ENCODE results near the gene DBF4B. TPM values are rescaled to one million over a fixed set of nuclear protein-coding genes. Genes with fewer than 3 reads are reported as not detected.

DBF4B gene
- total RNA-seq, 2 donors from 2014 or later = 24.7 to 34.4 TPM

DNA sequence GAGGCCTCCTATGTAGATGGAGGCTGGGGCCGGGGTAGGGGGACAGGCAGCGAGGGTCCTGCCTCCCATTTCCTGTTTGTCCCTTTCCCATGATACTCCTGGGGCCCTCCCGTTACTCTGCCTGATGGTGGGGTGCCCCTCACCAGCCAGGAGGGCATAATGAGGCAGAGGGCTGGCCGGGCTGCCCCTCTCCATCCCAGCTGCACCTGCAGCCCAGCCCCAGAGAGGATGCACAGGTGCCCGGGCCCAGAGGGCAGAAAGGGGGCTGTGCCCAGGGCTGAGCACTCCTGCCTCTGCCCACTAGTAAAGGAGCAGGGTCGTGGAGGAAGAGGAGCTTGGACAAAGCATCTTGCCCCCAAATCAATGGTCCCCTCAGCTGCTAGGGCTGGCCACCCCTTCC, 60.8 kb downstream of the DBF4B start:
- ATAC-seq (replicated peaks in 1 of 2) = no peak

DNA sequence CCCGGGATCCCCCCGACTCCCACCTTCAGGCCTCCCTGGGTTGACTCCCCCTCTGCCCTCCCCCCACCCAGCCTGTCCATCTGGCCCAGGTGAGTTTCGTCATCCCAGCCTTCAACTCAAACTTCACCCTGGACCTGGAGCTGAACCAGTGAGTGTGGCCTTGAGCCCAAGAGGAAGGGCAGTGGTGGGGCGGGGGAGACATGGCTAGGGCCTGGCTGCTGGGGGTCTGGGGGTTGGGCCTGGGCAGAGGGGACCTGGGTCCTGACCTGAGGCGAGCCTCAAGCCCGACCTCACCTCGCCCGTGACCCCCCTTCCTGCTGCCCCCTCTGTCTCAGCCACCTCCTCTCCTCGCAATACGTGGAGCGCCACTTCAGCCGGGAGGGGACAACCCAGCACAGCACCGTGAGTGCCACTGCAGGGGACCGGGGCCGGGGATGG, 61.2 kb downstream of the DBF4B start:
- H3K27me3 Mint-ChIP-seq (ENCODE audit: low read depth) = peaks cover 13% of the 10 kb centered on the region
- ATAC-seq (replicated peaks in 1 of 2) (no peak), DNase-seq (no peak)
- H3K4me3 Mint-ChIP-seq = no peak overlapping the region
- H3K4me1 Mint-ChIP-seq (ENCODE audit: low read depth) = peaks cover 2% of the 10 kb centered on the region
- H3K9me3 Mint-ChIP-seq = no peaks in the 10 kb centered on the region
- H3K36me3 Mint-ChIP-seq (ENCODE audit: insufficient read depth in 2 of 2) = no peaks in the 10 kb centered on the region
- no peak overlapping the region for H3K27ac Mint-ChIP-seq

More for the DNA sequence above, 60.8 kb downstream of the DBF4B start:
- Mint-ChIP-seq H3K36me3 (ENCODE audit: insufficient read depth in 2 of 2) (no peaks in the 10 kb centered on the region), H3K27me3 (ENCODE audit: low read depth) (peaks cover 13% of the 10 kb centered on the region), H3K27ac (no peak overlapping the region), H3K9me3 (no peaks in the 10 kb centered on the region), H3K4me1 (ENCODE audit: low read depth) (no peaks in the 10 kb centered on the region), H3K4me3 (no peak overlapping the region)
- no peak for DNase-seq

GRCh38 chr17:44770166-44770925, 61.9 kb downstream of the DBF4B start:
- Mint-ChIP-seq H3K4me1 (ENCODE audit: low read depth) (peaks cover 6% of the 10 kb centered on the region), H3K27me3 (ENCODE audit: low read depth) (peaks cover 13% of the 10 kb centered on the region), H3K9me3 (no peaks in the 10 kb centered on the region), H3K4me3 (no peak overlapping the region), H3K27ac (no peak overlapping the region), H3K36me3 (ENCODE audit: insufficient read depth in 2 of 2) (no peaks in the 10 kb centered on the region)
- DNase-seq (no peak), ATAC-seq (replicated peaks in 1 of 2) (no peak)

DNA sequence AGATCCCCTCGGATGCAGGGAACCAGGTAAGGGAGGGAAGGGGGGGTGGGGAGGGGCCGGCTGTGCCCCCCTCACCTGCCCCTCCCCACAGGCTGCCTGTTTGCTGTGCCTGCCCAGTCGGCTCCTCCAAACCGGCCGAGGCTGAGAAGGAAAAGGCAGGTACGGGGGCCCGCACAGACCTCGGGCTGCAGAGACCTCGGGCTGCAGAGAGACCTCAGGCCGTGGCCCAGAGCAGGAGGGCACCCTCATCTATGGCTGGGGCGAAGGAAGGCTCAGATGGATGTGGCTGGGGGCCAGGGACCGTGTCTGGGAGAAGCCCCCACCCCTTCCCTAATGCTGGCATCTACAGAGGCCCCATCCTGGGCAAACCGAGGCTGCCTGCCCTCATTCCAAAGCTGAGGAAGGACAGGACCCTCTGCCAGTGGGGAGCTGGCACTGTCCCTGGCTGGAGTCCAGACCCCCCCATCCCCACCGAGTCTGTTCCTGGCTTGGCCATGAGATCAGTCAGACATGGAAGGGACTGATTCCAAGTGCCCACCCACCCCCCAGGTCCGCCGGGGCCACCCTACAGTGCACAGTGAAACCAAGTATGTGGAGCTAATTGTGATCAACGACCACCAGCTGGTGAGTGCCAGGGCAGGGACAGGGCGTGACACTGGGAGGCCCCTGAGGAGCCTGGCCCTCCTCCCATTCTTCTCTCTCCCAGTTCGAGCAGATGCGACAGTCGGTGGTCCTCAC, 64.0 kb downstream of the DBF4B start:
- DNase-seq (no peak), ATAC-seq (replicated peaks in 1 of 2) (no peak)
- H3K27ac Mint-ChIP-seq = no peak overlapping the region
- no peaks in the 10 kb centered on the region for H3K9me3 Mint-ChIP-seq
- H3K36me3 Mint-ChIP-seq (ENCODE audit: insufficient read depth in 2 of 2) = no peaks in the 10 kb centered on the region
- peaks cover 16% of the 10 kb centered on the region for H3K4me1 Mint-ChIP-seq (ENCODE audit: low read depth)
- H3K27me3 Mint-ChIP-seq (ENCODE audit: low read depth) = peaks cover 14% of the 10 kb centered on the region
- H3K4me3 Mint-ChIP-seq = no peak overlapping the region

DNA sequence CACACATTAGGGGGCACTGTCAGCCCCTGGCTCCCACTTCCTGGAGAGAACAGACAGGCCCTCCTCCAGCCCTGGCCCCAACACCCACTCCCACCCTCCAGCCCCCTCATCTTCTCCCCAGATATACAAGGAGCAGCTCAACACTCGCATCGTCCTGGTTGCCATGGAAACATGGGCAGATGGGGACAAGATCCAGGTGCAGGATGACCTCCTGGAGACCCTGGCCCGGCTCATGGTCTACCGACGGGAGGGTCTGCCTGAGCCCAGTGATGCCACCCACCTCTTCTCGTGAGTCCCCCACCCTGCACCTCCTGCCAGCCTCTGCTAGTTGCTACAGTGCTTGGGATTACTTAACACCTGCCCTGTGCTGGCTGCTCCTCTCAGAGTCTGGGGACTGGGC, 64.7 kb downstream of the DBF4B start:
- ATAC-seq (replicated peaks in 1 of 2) (no peak), DNase-seq (no peak)
- Mint-ChIP-seq H3K4me3 (no peak overlapping the region), H3K36me3 (ENCODE audit: insufficient read depth in 2 of 2) (no peaks in the 10 kb centered on the region), H3K9me3 (no peaks in the 10 kb centered on the region), H3K4me1 (ENCODE audit: low read depth) (peaks cover 16% of the 10 kb centered on the region), H3K27ac (no peak overlapping the region), H3K27me3 (ENCODE audit: low read depth) (peaks cover 11% of the 10 kb centered on the region)

DNA sequence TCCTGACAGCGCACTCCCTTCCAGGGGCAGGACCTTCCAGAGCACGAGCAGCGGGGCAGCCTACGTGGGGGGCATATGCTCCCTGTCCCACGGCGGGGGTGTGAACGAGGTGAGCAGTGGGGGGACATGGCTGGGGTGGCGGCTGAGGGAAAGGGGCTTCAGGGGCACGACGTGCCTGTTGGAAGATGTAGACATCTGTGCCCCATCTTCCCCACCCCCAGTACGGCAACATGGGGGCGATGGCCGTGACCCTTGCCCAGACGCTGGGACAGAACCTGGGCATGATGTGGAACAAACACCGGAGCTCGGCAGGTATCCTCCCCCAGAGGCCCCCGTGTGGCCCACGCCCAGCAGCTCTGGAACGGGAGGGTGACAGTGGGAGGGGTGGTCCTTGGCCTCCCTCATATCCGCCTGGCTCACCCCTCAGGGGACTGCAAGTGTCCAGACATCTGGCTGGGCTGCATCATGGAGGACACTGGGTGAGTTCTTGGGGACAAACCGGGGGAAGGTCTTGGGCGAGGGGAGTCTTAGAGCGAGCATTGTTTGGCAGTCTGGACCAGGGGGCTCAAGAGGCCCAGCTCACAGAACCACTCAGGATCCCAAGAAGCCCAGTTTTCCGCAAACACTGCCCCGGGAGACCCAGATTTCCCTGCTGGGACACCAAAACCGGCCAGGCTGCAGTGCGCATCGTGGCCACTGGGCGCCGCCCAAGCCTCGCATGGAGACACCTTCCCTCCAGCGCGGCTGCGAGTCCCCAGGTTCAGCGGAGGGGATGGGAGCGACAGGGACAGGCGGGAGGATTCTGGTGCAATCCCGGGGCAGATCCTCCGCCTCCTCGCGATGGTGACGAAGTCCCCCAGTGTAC, 66.0 kb downstream of the DBF4B start:
- no peaks in the 10 kb centered on the region for H3K36me3 Mint-ChIP-seq (ENCODE audit: insufficient read depth in 2 of 2)
- no peaks in the 10 kb centered on the region for H3K9me3 Mint-ChIP-seq
- peaks cover 24% of the 10 kb centered on the region for H3K4me1 Mint-ChIP-seq (ENCODE audit: low read depth)
- no peak overlapping the region for H3K27ac Mint-ChIP-seq
- ATAC-seq (replicated peaks in 1 of 2) = peak; percentile 48 to 50
- peak; percentile 91 to 92 for DNase-seq
- H3K4me3 Mint-ChIP-seq = peak overlapping the region; percentile 80 to 84
- peaks cover 11% of the 10 kb centered on the region for H3K27me3 Mint-ChIP-seq (ENCODE audit: low read depth)

DNA sequence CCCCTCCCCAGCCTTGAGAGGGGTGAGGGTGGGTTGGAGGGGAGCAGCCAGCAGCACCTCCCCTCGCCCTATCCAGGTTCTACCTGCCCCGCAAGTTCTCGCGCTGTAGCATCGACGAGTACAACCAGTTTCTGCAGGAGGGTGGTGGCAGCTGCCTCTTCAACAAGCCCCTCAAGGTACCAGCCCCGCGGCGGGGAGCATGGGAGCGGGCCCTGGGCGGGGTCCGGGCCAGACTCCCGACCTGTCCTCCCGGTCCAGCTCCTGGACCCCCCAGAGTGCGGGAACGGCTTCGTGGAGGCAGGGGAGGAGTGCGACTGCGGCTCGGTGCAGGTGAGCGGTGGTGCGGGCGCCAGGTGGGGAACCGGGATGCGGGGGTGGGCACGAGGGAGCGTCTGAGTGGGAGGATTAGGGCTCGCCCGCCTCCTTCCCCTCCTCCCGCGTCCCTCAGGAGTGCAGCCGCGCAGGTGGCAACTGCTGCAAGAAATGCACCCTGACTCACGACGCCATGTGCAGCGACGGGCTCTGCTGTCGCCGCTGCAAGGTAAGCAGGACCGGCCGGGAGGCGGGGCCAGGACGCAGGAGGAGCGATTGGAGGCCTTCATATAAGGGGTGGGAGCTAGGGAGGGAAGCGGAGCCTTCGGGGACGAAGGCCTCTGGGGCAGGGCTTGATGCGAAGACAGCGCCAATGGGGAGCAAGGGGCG, 66.8 kb downstream of the DBF4B start:
- H3K4me3 Mint-ChIP-seq = peak overlapping the region; percentile 80 to 84
- no peaks in the 10 kb centered on the region for H3K36me3 Mint-ChIP-seq (ENCODE audit: insufficient read depth in 2 of 2)
- H3K9me3 Mint-ChIP-seq = no peaks in the 10 kb centered on the region
- peaks cover 11% of the 10 kb centered on the region for H3K27me3 Mint-ChIP-seq (ENCODE audit: low read depth)
- DNase-seq = peak in 1 of 2 donors; percentile 98
- H3K27ac Mint-ChIP-seq = no peak overlapping the region
- peak; percentile 94 to 95 for ATAC-seq (replicated peaks in 1 of 2)
- H3K4me1 Mint-ChIP-seq (ENCODE audit: low read depth) = peaks cover 26% of the 10 kb centered on the region

DNA sequence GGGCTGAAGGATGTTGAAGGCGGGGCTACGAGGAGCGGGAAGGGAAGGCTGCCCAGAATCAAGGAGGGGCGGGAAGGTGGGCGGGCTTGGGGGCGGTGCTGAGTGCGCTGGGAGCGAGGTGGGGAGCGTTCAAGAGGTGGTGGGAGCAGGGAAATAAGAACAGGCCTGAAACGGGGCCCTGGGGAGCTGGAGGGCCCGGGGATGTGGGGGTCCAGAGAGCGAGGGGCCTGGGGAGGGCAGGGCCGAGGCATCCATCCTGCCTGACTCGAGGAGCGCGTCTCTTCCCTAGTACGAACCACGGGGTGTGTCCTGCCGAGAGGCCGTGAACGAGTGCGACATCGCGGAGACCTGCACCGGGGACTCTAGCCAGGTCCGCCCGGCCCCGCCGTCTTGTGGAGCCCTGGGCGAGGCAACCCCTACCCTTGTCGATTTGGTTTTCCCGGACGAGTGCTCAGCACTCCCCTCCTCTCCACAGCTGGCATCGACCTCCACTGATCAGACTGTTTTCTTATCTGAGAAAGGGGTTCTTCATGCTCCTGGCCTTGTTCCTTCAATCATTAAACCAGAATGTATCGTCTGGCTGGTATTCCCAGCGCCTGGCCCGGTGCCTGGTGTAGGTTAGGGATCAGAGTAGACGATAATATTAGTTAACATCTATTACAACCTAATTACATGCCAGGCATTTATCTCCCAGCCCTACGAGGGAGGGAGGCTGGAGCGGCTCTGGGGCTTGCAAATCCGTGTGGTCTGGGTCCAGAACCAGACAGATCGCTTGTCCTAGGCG, 67.6 kb downstream of the DBF4B start:
- Mint-ChIP-seq H3K27me3 (ENCODE audit: low read depth) (peaks cover 11% of the 10 kb centered on the region), H3K4me1 (ENCODE audit: low read depth) (peaks cover 26% of the 10 kb centered on the region), H3K36me3 (ENCODE audit: insufficient read depth in 2 of 2) (no peaks in the 10 kb centered on the region), H3K9me3 (no peaks in the 10 kb centered on the region), H3K27ac (no peak overlapping the region), H3K4me3 (peak overlapping the region; percentile 80 to 84)
- DNase-seq (peak in 1 of 2 donors; percentile 95), ATAC-seq (replicated peaks in 1 of 2) (peak; percentile 17 to 19)

DNA sequence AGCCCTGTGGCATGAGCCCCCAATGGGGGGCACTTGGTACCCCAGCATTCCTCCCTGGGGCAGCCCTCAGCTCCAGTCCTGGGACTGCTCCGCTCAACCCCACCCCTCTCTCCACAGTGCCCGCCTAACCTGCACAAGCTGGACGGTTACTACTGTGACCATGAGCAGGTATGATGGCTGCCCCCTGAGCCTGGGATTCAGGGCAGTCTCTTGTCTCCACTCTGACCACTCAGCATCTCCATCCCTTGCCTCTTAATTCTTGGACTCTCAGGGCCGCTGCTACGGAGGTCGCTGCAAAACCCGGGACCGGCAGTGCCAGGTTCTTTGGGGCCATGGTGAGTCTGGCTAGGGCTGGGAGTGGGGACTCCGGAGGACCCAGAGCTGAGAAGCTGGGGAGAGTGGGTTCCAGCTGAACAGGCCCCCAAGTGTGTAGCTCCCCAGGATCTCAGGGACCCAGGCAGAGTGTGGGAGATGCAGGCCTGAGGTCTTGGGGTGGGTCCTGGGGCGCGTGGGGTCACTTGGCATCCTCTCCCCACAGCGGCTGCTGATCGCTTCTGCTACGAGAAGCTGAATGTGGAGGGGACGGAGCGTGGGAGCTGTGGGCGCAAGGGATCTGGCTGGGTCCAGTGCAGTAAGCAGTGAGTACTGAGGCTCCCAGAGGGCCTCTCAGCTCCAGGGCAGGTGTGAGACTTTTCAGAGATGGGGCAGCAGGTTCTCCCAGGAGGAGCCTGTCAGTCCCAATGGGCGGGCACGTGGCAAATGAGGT, 68.3 kb downstream of the DBF4B start:
- peaks cover 11% of the 10 kb centered on the region for H3K27me3 Mint-ChIP-seq (ENCODE audit: low read depth)
- peaks cover 26% of the 10 kb centered on the region for H3K4me1 Mint-ChIP-seq (ENCODE audit: low read depth)
- DNase-seq (no peak), ATAC-seq (replicated peaks in 1 of 2) (no peak)
- no peaks in the 10 kb centered on the region for H3K36me3 Mint-ChIP-seq (ENCODE audit: insufficient read depth in 2 of 2)
- H3K4me3 Mint-ChIP-seq = peak overlapping the region; percentile 80 to 84
- no peak overlapping the region for H3K27ac Mint-ChIP-seq
- no peaks in the 10 kb centered on the region for H3K9me3 Mint-ChIP-seq

- no peak for ATAC-seq (replicated peaks in 1 of 2)
- DNase-seq = no peak
- no peak overlapping the region for H3K27ac Mint-ChIP-seq
- H3K4me1 Mint-ChIP-seq (ENCODE audit: low read depth) = peaks cover 26% of the 10 kb centered on the region
- H3K36me3 Mint-ChIP-seq (ENCODE audit: insufficient read depth in 2 of 2) = no peaks in the 10 kb centered on the region
- H3K4me3 Mint-ChIP-seq = no peak overlapping the region
- peaks cover 11% of the 10 kb centered on the region for H3K27me3 Mint-ChIP-seq (ENCODE audit: low read depth)
- no peaks in the 10 kb centered on the region for H3K9me3 Mint-ChIP-seq
Observed at GRCh38 chr17:44777394-44778348, 69.2 kb downstream of the DBF4B start.

Data from activated T-cell treated with anti-CD3 and anti-CD28 coated beads, Interleukin-2, amount 50 U/mL, for 72 hours (primary cell).